Heart right ventricle (tissue), 16 donors: ENCODE measurements around the gene SIRT7. TPM values are rescaled to one million over a fixed set of nuclear protein-coding genes. Genes with fewer than 3 reads are reported as not detected.

ENCODE experiments used
- ATAC-seq, 8 donors: fragments of 200-7000 bp; cut with Tn5 transposase; one replicate each; pipeline ENCODE4 v1.9.1; 2020; ENCODE audit warnings: mild to moderate bottlenecking in 8 of 8, moderate library complexity in 8 of 8, moderate number of reproducible peaks in 1 of 8
- DNase-seq, 2 donors: peaks; one replicate each; pipeline ENCODE4 v3.0.0-alpha.2; 2020
- H3K27ac ChIP-seq, 10 donors: fragments of 200-600 bp; sonication (generic) in 2 of 10; one replicate each; pipeline versions ENCODE4 v1.5.0 to v1.8.0; 2020 to 2022; ENCODE audit warnings: mild to moderate bottlenecking in 3 of 10
- H3K27me3 ChIP-seq, 7 donors: fragments of 200-600 bp; one replicate each; pipeline ENCODE4 v1.8.0; 2021 to 2022; ENCODE audit warnings: mild to moderate bottlenecking in 2 of 7
- H3K36me3 ChIP-seq, 9 donors: fragments of 200-600 bp; sonication (generic) in 1 of 9; one replicate each; pipeline versions ENCODE4 v1.5.0 to v1.8.0; 2020 to 2022; ENCODE audit warnings: mild to moderate bottlenecking in 2 of 9
- H3K4me1 ChIP-seq, 9 donors: fragments of 200-600 bp; sonication (generic) in 1 of 9; one replicate each; pipeline versions ENCODE4 v1.5.0 to v1.8.0; 2020 to 2022; ENCODE audit warnings: mild to moderate bottlenecking in 4 of 9
- H3K4me3 ChIP-seq, 10 donors: fragments of 200-600 bp; sonication (generic) in 2 of 10; one replicate each; pipeline versions ENCODE4 v1.5.0 to v1.8.0; 2020 to 2022; ENCODE audit warnings: mild to moderate bottlenecking in 7 of 10, moderate library complexity in 2 of 10
- H3K9me3 ChIP-seq, 11 donors: fragments of 200-600 bp in 10 of 11; sonication (generic) in 2 of 11; one replicate each; pipeline versions ENCODE4 v1.5.0 to v1.8.0; 2013 to 2022; ENCODE audit warnings: mild to moderate bottlenecking in 2 of 11, control low read depth in 1 of 11, moderate library complexity in 1 of 11
- whole genome bisulfite sequencing, 2 donors: extraction: QIAGEN DNeasy Blood & Tissue Kit; methylation state at CpG; one replicate each; pipeline ENCODE4 v1.1.7; 2013; ENCODE audit warnings: inconsistent platforms in 1 of 2; 5-methylcytosine and 5-hydroxymethylcytosine counted together
- intact Hi-C, 10 donors: fragments of 100-400 bp; cut with DNase I; formaldehyde crosslinking; loops; one replicate each; pipeline versions ENCODE4 v1.11.1 to v1.14.2; 2022
- polyA plus RNA-seq, 2 donors: library from polyadenylated mRNA; stranded (reverse); fragments of 200-250 nt; gene quantifications; one replicate each; pipeline ENCODE4 v1.2.3, GENCODE V29; 2013
- total RNA-seq, 10 donors: library from RNA; stranded (reverse); fragmentation: NEBNext Ultra II Directional in 3 of 10; extraction: Animal tissue kit (Norgen Biotek cat#: 25700) in 3 of 10; gene quantifications; one replicate each; pipeline versions ENCODE4 v1.2.1 to v1.2.4, GENCODE V29; 2021 to 2023
- TF ChIP-seq, protein P1 (sequence below), 9 donors: fragments of 200-600 bp; sonication (generic) in 2 of 9; IDR thresholded peaks; one replicate each; pipeline versions ENCODE4 v1.5.0 to v1.8.0; 2021 to 2022; ENCODE audit warnings: antibody characterized with exemption in 9 of 9, mild to moderate bottlenecking in 5 of 9, moderate library complexity in 1 of 9
- donor health status: Arrhythmogenic right ventricular cardiomyopathy.
- donor health status: ischemic (EF 13 %, LVEDD 7.1; RV severe dilation, severe dysfunction).
- donor health status: healthy with polysubstance abuse.
- donor health status: DM: no; HTN: yes; CAD: no.
- donor health status: DM: no; HTN: no; CAD: no.
- donor health status: ischemic (EF 25% LVEDD 6.9; RV normal size, moderate dysfunction).
- donor health status: ischemic (EF 25% LVEDD 5.7; RV mildly dilated, moderate dysfunction).
- donor health status: healthy.
- donor health status: DM: yes; HTN: yes; CAD: no.
- donor health status: Ischemic cardiomyopathy.
- donor health status: ischemic (EF 35%, LVEDD 5.7; RV mildly dilated, moderate dysfunction).
- donor health status: nonischemic (EF 11% LVEDD 7.7; RV severe dilation, severe dysfunction).
- donor health status: DM: yes; HTN: yes; CAD: no.
- donor health status: PGD.
- donor health status: ischemic (EF 29% LVEDD 5.4; RV normal size, mild dysfunction).
- donor health status: nonischemic (EF 23%, LVEDD 6.1; RV moderate dilation, normal function).

Gene SIRT7
- total and polyA plus RNA-seq, 12 donors: 4.4 to 15.7 (median 6.2) TPM

DNA sequence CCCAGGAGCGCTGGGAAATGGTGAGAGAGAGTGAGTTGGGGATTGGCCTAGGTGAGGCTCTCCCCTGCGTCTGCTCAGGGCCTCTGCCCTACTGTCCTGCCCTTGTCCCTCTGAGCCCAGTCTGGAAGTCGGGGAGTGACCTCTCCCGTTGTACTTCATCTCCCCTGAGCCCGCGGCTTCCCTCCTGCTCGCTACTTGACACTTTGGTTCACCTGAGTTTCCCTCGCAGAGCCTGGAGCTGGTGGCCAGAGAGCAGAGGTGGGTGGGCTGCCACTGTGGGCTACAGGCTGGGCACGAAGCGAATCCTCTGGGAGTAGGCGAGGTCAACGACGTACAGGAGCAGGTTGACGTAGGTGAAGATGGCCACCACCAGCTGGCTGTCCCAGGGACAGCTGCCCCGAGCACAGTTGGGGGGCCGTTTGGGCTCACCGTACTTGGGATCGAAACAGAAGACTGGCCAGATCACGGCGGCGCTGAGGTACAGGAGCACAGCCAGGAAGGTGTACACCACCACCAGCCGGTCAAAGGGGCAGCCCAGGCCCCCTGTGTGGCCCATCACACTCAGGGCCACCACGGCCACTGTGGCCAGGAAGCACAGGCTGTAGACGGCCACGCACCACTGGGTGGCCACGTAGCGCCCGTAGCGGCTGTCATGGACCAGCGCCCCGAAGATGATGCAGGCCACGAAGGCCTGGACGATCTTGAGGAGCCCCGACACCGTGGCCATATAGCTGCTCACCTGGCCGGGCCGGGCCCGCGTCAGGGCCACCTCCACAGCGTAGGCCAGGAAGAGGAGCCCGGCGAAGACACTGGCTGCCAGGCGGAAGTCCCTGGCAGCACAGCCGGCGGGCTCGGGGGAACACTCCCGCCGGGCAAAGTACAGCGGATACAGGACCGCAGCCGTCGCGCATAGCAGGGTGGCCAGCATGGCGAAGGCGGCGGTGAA, 22.8 kb upstream of the SIRT7 start:
- Histone ChIP-seq H3K27ac (peak overlapping the region in 9 of 10 donors; percentile 42 to 85 (median 79)), H3K36me3 (no peaks in the 10 kb centered on the region), H3K27me3 (peaks cover 0 to 21% (median 9%) of the 10 kb centered on the region in 7 donors), H3K4me3 (peak overlapping the region in 3 of 10 donors; percentile 30 to 52 (median 52)), H3K4me1 (peaks cover 17 to 49% (median 25%) of the 10 kb centered on the region in 9 donors), H3K9me3 (no peaks in the 10 kb centered on the region)
- 87 to 92% methylated on average over 56 of the region's 56 CpGs for WGBS, 2 donors
- DNase-seq (no peak), ATAC-seq (peak in 2 of 8 donors; percentile 2 to 16)
- TF ChIP-seq, protein P1, sequence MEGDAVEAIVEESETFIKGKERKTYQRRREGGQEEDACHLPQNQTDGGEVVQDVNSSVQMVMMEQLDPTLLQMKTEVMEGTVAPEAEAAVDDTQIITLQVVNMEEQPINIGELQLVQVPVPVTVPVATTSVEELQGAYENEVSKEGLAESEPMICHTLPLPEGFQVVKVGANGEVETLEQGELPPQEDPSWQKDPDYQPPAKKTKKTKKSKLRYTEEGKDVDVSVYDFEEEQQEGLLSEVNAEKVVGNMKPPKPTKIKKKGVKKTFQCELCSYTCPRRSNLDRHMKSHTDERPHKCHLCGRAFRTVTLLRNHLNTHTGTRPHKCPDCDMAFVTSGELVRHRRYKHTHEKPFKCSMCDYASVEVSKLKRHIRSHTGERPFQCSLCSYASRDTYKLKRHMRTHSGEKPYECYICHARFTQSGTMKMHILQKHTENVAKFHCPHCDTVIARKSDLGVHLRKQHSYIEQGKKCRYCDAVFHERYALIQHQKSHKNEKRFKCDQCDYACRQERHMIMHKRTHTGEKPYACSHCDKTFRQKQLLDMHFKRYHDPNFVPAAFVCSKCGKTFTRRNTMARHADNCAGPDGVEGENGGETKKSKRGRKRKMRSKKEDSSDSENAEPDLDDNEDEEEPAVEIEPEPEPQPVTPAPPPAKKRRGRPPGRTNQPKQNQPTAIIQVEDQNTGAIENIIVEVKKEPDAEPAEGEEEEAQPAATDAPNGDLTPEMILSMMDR (IDR thresholded peaks at IDR 0.05): no peak
- intact Hi-C loops: no loop called here

DNA sequence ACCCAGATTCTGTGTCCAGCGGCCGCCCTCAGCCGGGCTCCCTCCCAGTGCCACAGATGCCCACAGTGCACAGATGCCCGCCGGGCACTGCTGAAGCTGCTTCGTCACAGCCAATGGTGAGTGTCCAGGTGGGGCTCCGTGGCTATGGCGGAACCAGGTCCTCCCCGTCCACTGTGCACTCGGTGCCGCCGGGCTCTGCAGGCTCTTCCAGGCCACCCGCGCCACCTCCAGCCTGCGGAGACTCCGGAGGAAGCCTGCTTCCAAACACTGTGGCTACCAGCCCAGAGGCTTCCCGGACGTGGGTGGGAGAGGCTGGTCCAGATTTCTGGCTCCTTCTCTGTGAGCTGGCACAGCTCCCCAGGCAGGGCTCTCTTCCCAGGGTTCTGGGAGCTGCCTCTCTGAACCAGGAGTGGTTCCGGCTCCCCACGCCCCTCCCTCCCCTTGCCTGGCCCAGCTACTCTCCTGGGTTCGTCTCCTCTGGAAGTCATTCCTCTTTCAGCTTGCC, 22.0 kb upstream of the SIRT7 start:
- Histone ChIP-seq H3K36me3 (no peaks in the 10 kb centered on the region), H3K27me3 (peaks cover 0 to 21% (median 9%) of the 10 kb centered on the region in 7 donors), H3K27ac (peak overlapping the region in 9 of 10 donors; percentile 42 to 85 (median 79)), H3K4me1 (peaks cover 17 to 49% (median 25%) of the 10 kb centered on the region in 9 donors), H3K4me3 (peak overlapping the region in 4 of 10 donors; percentile 16 to 30 (median 20)), H3K9me3 (no peaks in the 10 kb centered on the region)
- ATAC-seq: peak; percentile 11 to 56 (median 23)
- WGBS, 2 donors: 55 to 61% methylated on average over 21 of the region's 21 CpGs
- peak; percentile 62 to 70 for DNase-seq
- TF ChIP-seq, protein P1 (IDR thresholded peaks at IDR 0.05): no peak
- intact Hi-C loops: no loop called here

DNA sequence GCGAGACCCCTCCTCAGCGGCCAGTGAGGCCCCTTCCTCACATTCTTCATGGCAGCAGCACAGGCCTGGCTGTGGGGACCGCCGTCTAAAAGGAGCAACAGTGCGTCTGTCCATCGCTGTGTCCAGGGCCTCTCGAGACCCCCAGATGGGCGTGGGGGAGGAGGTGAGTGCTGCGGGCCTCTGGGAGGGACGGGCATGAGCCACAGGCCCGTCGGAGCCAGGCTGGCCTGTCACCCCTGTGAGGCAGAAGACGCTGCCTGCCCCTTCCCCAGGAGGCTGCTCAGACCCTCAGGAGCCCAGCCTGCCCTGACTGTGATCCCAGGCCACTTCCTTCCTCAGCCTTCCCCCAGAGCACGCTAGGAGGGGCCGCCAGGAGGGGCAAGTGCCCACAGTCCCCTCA, 21.2 kb upstream of the SIRT7 start:
- intact Hi-C loops: no loop called here
- peak overlapping the region in 6 of 10 donors; percentile 36 to 85 (median 78) for H3K27ac ChIP-seq
- peak in 1 of 8 donors; percentile 1 for ATAC-seq
- 69 to 71% methylated on average over 15 of the region's 15 CpGs for WGBS, 2 donors
- H3K27me3 ChIP-seq: peaks cover 0 to 21% (median 9%) of the 10 kb centered on the region in 7 donors
- H3K36me3 ChIP-seq: no peaks in the 10 kb centered on the region
- no peaks in the 10 kb centered on the region for H3K9me3 ChIP-seq
- TF ChIP-seq, protein P1 (IDR thresholded peaks at IDR 0.05): no peak
- H3K4me1 ChIP-seq: peaks cover 17 to 49% (median 25%) of the 10 kb centered on the region in 9 donors
- no peak for DNase-seq
- H3K4me3 ChIP-seq: no peak overlapping the region

DNA sequence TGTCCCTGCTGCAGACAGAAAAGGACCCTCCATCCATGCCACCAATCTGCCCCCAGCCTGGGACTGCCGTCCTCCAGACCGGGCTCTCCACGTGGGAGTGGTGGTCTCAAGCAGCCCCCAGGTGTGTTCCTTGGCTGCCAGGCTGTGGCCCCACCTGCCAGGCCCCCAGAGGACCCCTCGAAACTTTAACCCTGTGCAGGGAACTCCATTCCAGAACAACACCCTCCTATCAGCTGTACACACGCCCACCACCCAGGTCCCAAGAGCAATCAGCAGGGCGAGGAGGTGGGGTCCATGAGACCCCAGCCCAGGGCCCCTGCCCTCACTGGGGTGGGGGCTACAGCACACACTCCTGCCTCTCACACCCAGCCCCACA, 17.7 kb upstream of the SIRT7 start:
- intact Hi-C loops: no loop called here
- Histone ChIP-seq H3K27me3 (peaks cover 0 to 24% (median 2%) of the 10 kb centered on the region in 7 donors), H3K36me3 (no peaks in the 10 kb centered on the region), H3K4me1 (peaks cover 12 to 38% (median 23%) of the 10 kb centered on the region in 9 donors), H3K9me3 (no peaks in the 10 kb centered on the region), H3K27ac (no peak overlapping the region), H3K4me3 (no peak overlapping the region)
- no peak for ATAC-seq
- 89 to 94% methylated on average over 6 of the region's 6 CpGs for WGBS, 2 donors
- TF ChIP-seq, protein P1 (IDR thresholded peaks at IDR 0.05): no peak
- no peak for DNase-seq
